VCaP (cell line): Measurements from ENCODE around the gene ZNF219.
"Not testable (repeated sequence)": the region's sequence is repeated elsewhere in the genome, so short reads cannot be mapped to it uniquely, and the experiment has no call there.

ENCODE experiments used
- H3K27ac ChIP-seq: fragments of 450-650 bp; 2 replicates; pipeline ENCODE4 v1.5.1; 2017
- TF ChIP-seq, protein P1 (sequence below): fragments of 450-650 bp; conservative IDR thresholded peaks from 2 replicates; pipeline ENCODE4 v1.5.1; 2017; ENCODE audit warnings: mild to moderate bottlenecking, moderate library complexity

Gene ZNF219

DNA sequence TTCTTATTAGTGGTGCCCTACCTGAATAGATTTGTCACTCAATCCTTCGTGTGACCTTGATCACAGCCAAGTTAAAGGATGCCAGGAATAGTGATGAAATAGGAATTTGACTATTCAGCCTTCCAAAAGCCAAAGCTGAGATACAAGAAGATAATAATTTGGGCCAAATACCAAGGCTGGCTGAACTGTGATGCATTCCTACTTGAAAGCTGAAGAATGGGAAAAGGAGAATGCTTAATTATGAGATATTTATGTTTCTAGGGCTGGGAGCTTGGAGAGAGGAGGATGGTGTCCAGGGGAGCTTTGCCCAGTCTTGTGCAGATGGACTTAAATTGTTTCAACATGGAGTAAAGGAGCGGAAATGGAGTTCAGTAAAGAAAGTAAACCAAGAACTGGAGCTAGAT, 51.1 kb downstream of the ZNF219 start:
- H3K27ac ChIP-seq: no peak overlapping the region
- TF ChIP-seq, protein P1, sequence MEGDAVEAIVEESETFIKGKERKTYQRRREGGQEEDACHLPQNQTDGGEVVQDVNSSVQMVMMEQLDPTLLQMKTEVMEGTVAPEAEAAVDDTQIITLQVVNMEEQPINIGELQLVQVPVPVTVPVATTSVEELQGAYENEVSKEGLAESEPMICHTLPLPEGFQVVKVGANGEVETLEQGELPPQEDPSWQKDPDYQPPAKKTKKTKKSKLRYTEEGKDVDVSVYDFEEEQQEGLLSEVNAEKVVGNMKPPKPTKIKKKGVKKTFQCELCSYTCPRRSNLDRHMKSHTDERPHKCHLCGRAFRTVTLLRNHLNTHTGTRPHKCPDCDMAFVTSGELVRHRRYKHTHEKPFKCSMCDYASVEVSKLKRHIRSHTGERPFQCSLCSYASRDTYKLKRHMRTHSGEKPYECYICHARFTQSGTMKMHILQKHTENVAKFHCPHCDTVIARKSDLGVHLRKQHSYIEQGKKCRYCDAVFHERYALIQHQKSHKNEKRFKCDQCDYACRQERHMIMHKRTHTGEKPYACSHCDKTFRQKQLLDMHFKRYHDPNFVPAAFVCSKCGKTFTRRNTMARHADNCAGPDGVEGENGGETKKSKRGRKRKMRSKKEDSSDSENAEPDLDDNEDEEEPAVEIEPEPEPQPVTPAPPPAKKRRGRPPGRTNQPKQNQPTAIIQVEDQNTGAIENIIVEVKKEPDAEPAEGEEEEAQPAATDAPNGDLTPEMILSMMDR: no peak

GRCh38 chr14:21043974-21044618, 54.4 kb downstream of the ZNF219 start:
- H3K27ac ChIP-seq: peak overlapping the region; percentile 13; the same call in 1 of the 2 replicates
- TF ChIP-seq, protein P1: no peak

DNA sequence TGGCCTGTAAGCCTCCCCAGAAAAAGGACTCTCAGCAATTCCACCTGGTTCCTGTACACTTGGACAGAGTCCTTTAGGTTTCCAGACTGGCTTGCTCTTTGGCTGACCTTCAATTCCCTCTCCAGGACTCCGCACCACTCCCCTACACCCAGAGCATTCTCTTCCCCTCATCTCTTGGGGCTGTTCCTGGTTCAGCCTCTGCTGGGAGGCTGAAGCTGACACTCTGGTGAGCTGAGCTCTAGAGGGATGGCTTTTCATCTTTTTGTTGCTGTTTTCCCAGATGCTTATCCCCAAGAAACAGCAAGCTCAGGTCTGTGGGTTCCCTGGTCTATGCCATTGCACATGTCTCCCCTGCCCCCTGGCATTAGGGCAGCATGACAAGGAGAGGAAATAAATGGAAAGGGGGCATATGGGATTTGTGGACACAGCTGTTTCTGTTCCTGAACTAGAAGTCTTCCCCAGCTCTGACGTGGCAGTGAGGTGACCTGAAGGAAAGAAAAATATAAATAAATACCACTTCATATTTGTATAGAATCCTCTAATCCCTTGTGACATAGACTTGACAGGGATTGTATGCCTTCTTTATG, 55.0 kb downstream of the ZNF219 start:
- peak overlapping the region; percentile 13; the same call in 1 of the 2 replicates for H3K27ac ChIP-seq
- TF ChIP-seq, protein P1: no peak

DNA sequence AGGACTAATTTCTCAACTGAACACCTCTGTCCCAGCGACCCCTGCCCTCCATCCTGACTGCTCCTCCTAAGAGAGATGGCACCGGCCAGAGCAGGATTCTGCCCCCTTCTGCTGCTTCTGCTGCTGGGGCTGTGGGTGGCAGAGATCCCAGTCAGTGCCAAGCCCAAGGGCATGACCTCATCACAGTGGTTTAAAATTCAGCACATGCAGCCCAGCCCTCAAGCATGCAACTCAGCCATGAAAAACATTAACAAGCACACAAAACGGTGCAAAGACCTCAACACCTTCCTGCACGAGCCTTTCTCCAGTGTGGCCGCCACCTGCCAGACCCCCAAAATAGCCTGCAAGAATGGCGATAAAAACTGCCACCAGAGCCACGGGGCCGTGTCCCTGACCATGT, 55.5 kb downstream of the ZNF219 start:
- TF ChIP-seq, protein P1: no peak
- H3K27ac ChIP-seq: no peak overlapping the region

GRCh38 chr14:21041676-21042433, 56.6 kb downstream of the ZNF219 start, which contains the start of gene RNASE7:
RNASE7 (plus strand) TSS chr14:21042362; CDS start chr14:21042993, 631 bp downstream.
- TF ChIP-seq, protein P1: no peak

DNA sequence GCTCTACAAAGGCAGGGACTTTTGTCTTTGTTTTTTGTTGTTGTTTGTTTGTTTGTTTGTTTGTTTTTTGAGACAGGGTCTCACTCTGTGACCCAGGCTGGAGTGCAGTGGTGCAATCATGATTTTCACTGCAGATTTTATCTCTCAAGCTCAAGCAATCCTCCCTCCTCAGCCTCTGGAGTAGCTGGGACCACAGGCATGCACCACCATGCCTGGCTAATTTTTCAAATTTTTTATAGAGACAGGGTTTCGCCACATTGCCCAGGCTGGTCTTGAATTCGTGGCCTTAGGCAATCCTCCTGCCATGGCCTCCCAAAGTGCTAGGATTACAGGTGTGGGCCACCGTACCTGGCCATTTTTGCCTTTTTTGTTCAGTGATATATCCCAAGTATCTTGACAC, 57.5 kb downstream of the ZNF219 start:
- not testable (repeated sequence) for H3K27ac ChIP-seq

More at GRCh38 chr14:21041676-21042433, 56.6 kb downstream of the ZNF219 start, which contains the start of gene RNASE7:
- H3K27ac ChIP-seq: no peak within 1 kb of the TSS; the same call in 1 of the 2 replicates

DNA sequence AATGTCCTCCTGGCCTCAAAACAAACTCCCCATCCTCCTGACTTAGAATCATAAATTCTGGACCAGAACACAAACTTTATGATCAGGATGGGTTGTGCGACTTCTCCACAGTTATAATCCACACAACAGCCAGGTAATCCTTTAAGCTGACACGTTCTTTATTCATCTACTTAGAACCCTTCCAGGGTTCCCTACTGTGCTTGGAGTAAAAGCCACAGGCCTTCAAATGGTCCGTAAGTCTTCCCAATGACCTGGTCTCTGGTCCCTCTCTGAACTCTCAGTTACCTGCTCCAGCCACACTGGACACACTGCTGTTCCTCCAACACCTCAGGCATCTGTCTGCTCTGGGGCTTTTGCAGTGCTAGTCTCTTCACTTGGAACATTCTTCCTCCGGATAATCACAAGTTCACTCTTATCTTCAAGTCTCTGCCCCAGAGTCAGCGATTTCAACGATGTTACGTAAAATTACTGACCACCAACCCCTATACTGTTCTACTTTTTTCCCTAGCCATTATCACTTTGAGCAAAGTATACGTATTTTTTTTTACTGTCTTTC, 58.0 kb downstream of the ZNF219 start:
- no peak overlapping the region for H3K27ac ChIP-seq
- TF ChIP-seq, protein P1: peak; percentile 54
